Upper lobe of right lung (tissue), 1 donor: ENCODE results near the gene CLDN19. TPM values are rescaled to one million over a fixed set of nuclear protein-coding genes. Genes with fewer than 3 reads are reported as not detected.

Experiments used
- ATAC-seq: fragments of 200-7000 bp; cut with Tn5 transposase; one replicate; pipeline ENCODE4 v1.9.1; 2020; ENCODE audit warnings: mild to moderate bottlenecking, moderate library complexity
- DNase-seq: peaks from one replicate; pipeline ENCODE4 v3.0.0-alpha.2; 2020
- H3K27ac ChIP-seq: fragments of 200-600 bp; one replicate; pipeline ENCODE4 v1.8.0; 2022
- H3K27me3 ChIP-seq: fragments of 200-600 bp; one replicate; pipeline ENCODE4 v1.8.0; 2022; ENCODE audit warnings: mild to moderate bottlenecking
- H3K36me3 ChIP-seq: fragments of 200-600 bp; one replicate; pipeline ENCODE4 v1.8.0; 2022
- H3K4me1 ChIP-seq: fragments of 200-600 bp; one replicate; pipeline ENCODE4 v1.8.0; 2022
- H3K4me3 ChIP-seq: fragments of 200-600 bp; one replicate; pipeline ENCODE4 v1.8.0; 2022; ENCODE audit warnings: mild to moderate bottlenecking
- H3K9me3 ChIP-seq: fragments of 200-600 bp; one replicate; pipeline ENCODE4 v1.8.0; 2022
- intact Hi-C: fragments of 100-400 bp; cut with DNase I; formaldehyde crosslinking; loops from one replicate; pipeline ENCODE4 v1.11.0; 2022
- total RNA-seq: library from RNA; stranded (reverse); fragmentation: NEBNext Ultra II Directional; extraction: Animal tissue kit (Norgen Biotek cat#: 25700); gene quantifications from one replicate; pipeline ENCODE4 v1.2.1, GENCODE V29; 2021
- TF ChIP-seq, protein P1 (sequence below): fragments of 200-600 bp; IDR thresholded peaks from one replicate; pipeline ENCODE4 v1.8.0; 2022; ENCODE audit warnings: antibody characterized with exemption
- donor health status: DM: no; HTN: yes; CAD: no; lungs with severe emphysema.

Gene CLDN19
- total RNA-seq, 1 donor from 2014 or later: not detected

DNA sequence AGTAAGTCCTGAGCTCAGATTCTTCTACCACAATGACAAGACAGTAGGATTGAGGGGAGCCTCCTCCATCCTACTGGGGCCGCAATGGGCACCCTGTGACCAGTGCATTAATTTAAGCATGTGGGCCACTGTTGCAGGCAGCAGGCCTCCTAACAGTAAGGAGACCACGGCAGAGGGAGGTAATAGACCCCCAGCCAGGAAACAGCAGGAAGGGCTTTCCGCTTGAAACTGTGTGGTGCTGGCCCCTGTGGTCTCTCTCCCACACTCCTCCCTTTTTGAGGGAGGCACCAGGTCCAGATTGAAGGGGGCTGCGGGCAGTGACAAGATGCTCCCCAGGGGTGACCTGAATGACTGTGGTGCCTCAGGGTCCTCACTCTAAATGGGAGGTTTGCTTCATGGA, 1.7 kb upstream of the CLDN19 start:
- TF ChIP-seq, protein P1, sequence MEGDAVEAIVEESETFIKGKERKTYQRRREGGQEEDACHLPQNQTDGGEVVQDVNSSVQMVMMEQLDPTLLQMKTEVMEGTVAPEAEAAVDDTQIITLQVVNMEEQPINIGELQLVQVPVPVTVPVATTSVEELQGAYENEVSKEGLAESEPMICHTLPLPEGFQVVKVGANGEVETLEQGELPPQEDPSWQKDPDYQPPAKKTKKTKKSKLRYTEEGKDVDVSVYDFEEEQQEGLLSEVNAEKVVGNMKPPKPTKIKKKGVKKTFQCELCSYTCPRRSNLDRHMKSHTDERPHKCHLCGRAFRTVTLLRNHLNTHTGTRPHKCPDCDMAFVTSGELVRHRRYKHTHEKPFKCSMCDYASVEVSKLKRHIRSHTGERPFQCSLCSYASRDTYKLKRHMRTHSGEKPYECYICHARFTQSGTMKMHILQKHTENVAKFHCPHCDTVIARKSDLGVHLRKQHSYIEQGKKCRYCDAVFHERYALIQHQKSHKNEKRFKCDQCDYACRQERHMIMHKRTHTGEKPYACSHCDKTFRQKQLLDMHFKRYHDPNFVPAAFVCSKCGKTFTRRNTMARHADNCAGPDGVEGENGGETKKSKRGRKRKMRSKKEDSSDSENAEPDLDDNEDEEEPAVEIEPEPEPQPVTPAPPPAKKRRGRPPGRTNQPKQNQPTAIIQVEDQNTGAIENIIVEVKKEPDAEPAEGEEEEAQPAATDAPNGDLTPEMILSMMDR: no peak
- intact Hi-C loops: loop anchor here (10.0 kb wide), 1 partner anchor 147 kb away; no protein-coding TSS in a partner anchor

DNA sequence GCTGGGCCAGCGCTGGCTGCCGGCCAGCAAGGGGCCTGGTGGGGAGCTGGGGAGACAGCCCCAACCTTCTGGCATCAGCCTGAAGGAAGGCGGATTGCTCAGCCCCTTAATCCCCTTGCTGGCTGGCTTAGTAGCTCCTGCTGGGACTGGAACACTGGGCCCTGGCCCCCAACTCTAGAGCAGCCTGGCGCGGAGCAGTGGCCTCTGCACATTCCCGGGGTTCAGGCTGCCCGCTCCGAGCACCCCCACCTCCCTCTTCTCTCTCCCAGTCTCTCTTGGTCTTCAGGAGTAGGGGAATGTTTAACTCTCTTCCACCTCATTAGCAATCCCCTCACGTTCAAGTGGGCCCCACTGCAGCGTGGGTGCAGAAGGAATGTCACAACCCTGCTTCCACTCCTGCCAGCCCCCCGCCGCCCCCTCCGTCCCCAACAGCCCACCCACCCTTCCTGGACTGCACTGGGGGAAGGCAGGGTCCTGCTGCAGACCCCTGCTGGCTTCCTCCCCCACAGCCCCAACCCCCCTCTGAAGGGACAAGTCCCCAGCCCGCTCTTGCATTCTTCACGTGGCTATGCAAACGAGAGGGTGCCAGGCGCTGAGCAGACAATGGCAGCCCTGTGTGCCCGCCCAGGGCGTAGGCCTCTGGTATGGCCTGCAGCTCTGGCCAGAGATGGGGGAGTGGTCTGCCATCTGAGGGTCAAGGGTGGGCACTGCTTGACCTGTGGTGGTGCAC, 980 bp upstream of the CLDN19 start:
- TF ChIP-seq, protein P1: no peak
- Histone ChIP-seq H3K4me1 (no peaks in the 10 kb centered on the region), H3K4me3 (no peak overlapping the region), H3K9me3 (no peaks in the 10 kb centered on the region), H3K27me3 (no peaks in the 10 kb centered on the region), H3K27ac (no peak overlapping the region), H3K36me3 (peaks cover 2% of the 10 kb centered on the region)
- ATAC-seq: no peak
- DNase-seq: no peak
- intact Hi-C loops: loop anchor here (10.0 kb wide), 1 partner anchor 146 kb away; no protein-coding TSS in a partner anchor

More for the DNA sequence above, 1.7 kb upstream of the CLDN19 start:
- no peaks in the 10 kb centered on the region for H3K9me3 ChIP-seq
- no peaks in the 10 kb centered on the region for H3K27me3 ChIP-seq
- peaks cover 9% of the 10 kb centered on the region for H3K36me3 ChIP-seq
- no peaks in the 10 kb centered on the region for H3K4me1 ChIP-seq
- DNase-seq: no peak
- no peak overlapping the region for H3K4me3 ChIP-seq
- no peak for ATAC-seq
- no peak overlapping the region for H3K27ac ChIP-seq

DNA sequence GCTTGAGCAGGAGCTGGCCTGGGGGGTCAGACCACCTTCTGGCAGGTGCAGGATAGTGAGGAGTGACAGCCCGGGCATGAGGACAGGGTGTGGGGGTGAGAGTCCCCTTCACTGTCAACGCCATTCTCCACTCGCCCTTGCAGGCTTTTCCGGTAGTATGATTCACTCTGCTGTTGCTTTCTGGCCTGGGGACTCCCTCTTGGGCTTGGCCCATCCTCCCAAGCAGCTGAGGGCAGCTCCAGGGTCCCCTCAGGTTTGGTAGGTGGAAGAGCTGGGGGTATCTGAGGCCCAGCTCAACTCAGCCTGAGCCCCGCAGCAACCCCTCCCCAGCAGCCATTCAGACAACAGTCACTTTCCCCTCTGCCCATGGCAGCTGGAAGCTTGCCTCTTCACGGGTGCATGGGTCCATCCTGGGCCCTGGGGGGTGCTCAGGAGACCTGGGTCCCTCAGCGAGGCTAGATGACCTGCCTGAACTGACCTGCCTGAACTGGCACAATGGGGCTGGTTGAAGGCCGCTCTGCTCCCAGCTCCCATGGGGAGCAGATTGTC, 1.3 kb downstream of the CLDN19 start:
- intact Hi-C loops: no loop called here
- ATAC-seq (no peak), DNase-seq (no peak)
- Histone ChIP-seq H3K4me3 (no peak overlapping the region), H3K9me3 (no peaks in the 10 kb centered on the region), H3K27ac (no peak overlapping the region), H3K27me3 (no peaks in the 10 kb centered on the region), H3K36me3 (no peaks in the 10 kb centered on the region), H3K4me1 (no peaks in the 10 kb centered on the region)
- TF ChIP-seq, protein P1: no peak

DNA sequence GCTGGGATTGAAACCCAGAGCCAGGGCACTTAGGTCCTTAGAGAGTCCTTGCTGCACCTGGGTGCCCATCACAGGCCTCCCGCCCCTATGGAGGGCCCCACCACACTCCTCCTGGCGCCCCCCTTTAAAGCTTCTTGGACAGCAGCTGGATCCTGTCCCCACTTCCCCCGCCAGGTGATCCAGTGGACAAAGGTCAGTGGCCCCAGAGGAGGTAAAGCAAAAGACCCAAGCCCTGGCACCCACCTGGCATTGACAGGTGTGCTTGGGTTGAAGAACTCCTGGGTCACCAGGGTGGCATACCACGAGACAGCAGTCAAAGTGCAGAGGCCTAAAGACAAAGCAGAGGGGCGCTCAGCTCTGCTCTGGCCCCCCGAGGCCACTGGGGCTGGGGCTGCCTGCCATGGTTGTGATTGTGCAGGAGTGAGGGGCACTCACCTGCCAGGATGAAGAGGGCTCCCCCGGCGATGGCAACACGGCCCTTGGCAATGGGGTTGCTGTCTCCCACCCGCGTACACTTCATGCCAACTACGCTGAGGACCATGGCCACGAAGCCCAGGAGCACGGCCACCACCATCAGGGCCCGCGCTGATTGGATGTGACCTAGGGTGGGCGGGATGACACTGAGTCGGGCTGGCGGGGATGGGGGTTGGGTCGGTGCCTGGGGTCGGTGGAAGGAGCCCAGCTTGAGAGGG, 1.9 kb downstream of the CLDN19 start:
- Histone ChIP-seq H3K27ac (no peak overlapping the region), H3K27me3 (no peaks in the 10 kb centered on the region), H3K36me3 (no peaks in the 10 kb centered on the region), H3K4me3 (no peak overlapping the region), H3K4me1 (no peaks in the 10 kb centered on the region), H3K9me3 (no peaks in the 10 kb centered on the region)
- intact Hi-C loops: no loop called here
- TF ChIP-seq, protein P1: no peak
- no peak for DNase-seq
- ATAC-seq: no peak

DNA sequence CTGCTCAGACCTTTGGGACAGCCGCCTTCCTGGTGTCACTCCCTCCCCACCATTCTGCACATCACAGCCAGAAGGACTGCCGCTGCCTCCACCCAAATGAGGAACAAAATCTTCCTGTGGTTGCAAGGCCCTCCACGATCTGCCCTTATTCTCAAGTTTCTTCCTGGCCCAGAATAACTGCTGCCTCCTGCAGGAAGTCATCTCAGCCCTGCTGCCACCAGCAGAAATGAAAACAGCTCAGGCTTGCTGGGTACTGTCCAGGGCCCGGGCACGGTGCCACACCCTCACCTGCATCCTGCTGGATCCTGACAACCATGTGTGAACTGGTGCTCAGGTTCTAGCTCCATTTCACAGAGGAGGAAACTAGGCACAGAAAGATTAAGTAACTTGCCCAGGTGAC, 2.8 kb downstream of the CLDN19 start:
- Histone ChIP-seq H3K4me3 (no peak overlapping the region), H3K4me1 (no peaks in the 10 kb centered on the region), H3K27ac (no peak overlapping the region), H3K27me3 (no peaks in the 10 kb centered on the region), H3K36me3 (no peaks in the 10 kb centered on the region), H3K9me3 (no peaks in the 10 kb centered on the region)
- ATAC-seq (peak; percentile 43), DNase-seq (no peak)
- TF ChIP-seq, protein P1: peak; percentile 15
- intact Hi-C loops: no loop called here
